ENCODE results near the gene HOTAIR.

DNA sequence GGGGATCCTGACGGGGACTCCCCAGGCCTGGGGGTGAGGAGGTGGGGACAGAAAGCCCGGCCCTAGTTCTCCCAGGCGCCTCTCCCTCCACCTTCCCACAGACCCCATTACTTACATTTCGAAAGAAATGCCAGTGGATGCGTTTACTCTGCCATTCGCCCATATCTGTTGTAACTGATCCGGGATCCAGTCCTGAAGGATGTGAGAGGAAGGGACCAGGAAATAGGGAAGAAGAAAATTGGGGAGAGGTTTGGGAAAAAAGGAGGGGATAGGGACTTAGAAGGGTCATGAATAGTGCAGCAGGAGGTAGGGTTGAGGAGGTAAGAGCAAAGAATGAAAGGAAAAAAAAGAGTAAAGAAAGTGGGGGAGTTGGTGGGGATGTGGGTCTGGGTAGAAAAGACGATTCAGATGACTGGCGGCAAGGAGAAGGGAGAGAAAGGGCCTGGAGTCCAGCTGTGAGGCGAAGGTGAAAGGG lies 18.9 kb downstream of the HOTAIR start:
- TF ChIP-seq, protein P1, sequence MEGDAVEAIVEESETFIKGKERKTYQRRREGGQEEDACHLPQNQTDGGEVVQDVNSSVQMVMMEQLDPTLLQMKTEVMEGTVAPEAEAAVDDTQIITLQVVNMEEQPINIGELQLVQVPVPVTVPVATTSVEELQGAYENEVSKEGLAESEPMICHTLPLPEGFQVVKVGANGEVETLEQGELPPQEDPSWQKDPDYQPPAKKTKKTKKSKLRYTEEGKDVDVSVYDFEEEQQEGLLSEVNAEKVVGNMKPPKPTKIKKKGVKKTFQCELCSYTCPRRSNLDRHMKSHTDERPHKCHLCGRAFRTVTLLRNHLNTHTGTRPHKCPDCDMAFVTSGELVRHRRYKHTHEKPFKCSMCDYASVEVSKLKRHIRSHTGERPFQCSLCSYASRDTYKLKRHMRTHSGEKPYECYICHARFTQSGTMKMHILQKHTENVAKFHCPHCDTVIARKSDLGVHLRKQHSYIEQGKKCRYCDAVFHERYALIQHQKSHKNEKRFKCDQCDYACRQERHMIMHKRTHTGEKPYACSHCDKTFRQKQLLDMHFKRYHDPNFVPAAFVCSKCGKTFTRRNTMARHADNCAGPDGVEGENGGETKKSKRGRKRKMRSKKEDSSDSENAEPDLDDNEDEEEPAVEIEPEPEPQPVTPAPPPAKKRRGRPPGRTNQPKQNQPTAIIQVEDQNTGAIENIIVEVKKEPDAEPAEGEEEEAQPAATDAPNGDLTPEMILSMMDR (conservative IDR thresholded peaks at IDR 0.05; ENCODE audit: low read depth, low read length): no peak
- TF ChIP-seq EZH2 (IDR thresholded peaks at IDR 0.05; ENCODE audit: borderline replicate concordance, low read depth, low read length, poor library complexity, severe bottlenecking): no peak
